CD14-positive monocyte (primary cell): ENCODE results near the gene USP30. TPM values are rescaled to one million over a fixed set of nuclear protein-coding genes. Genes with fewer than 3 reads are reported as not detected.

Experiments
- DNase-seq, 3 donors: peaks; one replicate each; pipeline ENCODE4 v3.0.0-alpha.2; 2011 to 2022
- H2AFZ ChIP-seq: 2 replicates; pipeline ENCODE4 v1.6.0; 2012; ENCODE audit warnings: mild to moderate bottlenecking, low read depth, low read length, inconsistent platforms; ENCODE audit not compliant: insufficient read depth, poor library complexity, severe bottlenecking
- H3K27ac ChIP-seq, 2 donors: 1 replicate in 1 of 2; 2 replicates in 1 of 2; pipeline ENCODE4 v1.5.1; 2012 to 2013; ENCODE audit warnings: low read length in 2 of 2, control low read depth in 1 of 2, inconsistent platforms in 1 of 2, low read depth in 1 of 2, mild to moderate bottlenecking in 1 of 2
- H3K27me3 ChIP-seq, 2 donors: one replicate each; pipeline versions ENCODE4 v1.6.0 to v1.6.1; 2011 to 2013; ENCODE audit warnings: low read length in 2 of 2; ENCODE audit not compliant: control insufficient read depth in 2 of 2, insufficient read depth in 2 of 2
- H3K36me3 ChIP-seq, 2 donors: replicated peaks in 1 of 2; 1 replicate in 1 of 2; 2 replicates in 1 of 2; pipeline versions ENCODE4 v1.5.1 to v1.6.1; 2012 to 2013; ENCODE audit warnings: low read length in 2 of 2, control low read depth in 1 of 2, inconsistent platforms in 1 of 2, mild to moderate bottlenecking in 1 of 2; ENCODE audit not compliant: insufficient read depth in 2 of 2, control insufficient read depth in 1 of 2
- H3K4me1 ChIP-seq, 2 donors: 1 replicate in 1 of 2; 2 replicates in 1 of 2; pipeline versions ENCODE4 v1.5.1 to v1.6.1; 2012 to 2013; ENCODE audit warnings: low read length in 2 of 2, control low read depth in 1 of 2, inconsistent platforms in 1 of 2, mild to moderate bottlenecking in 1 of 2, moderate library complexity in 1 of 2; ENCODE audit not compliant: insufficient read depth in 2 of 2, control insufficient read depth in 1 of 2
- H3K4me2 ChIP-seq: replicated peaks from 2 replicates; pipeline ENCODE3; 2012; ENCODE audit warnings: low read length, moderate library complexity, mild to moderate bottlenecking; ENCODE audit not compliant: poor library complexity, severe bottlenecking; ENCODE audit errors: extremely low read depth
- H3K4me3 ChIP-seq, 3 experiments: fragments of 200-600 bp in 1 of 3; sonication (generic) in 1 of 3; replicated peaks in 1 of 3; 1 replicate in 2 of 3; 2 replicates in 1 of 3; pipeline ENCODE4 v1.5.1; 2011 to 2013; ENCODE audit warnings: low read length in 3 of 3, mild to moderate bottlenecking in 3 of 3, control low read depth in 2 of 3, low read depth in 2 of 3, inconsistent platforms in 1 of 3, moderate library complexity in 1 of 3
- H3K79me2 ChIP-seq: 2 replicates; pipeline ENCODE4 v1.6.0; 2012; ENCODE audit warnings: mild to moderate bottlenecking, control low read depth, inconsistent platforms, low read length, moderate library complexity; ENCODE audit not compliant: insufficient read depth
- H3K9ac ChIP-seq: 2 replicates; pipeline ENCODE4 v1.6.0; 2017; ENCODE audit warnings: low read length, mild to moderate bottlenecking; ENCODE audit not compliant: insufficient read depth, poor library complexity, severe bottlenecking
- H3K9me3 ChIP-seq, 2 donors: replicated peaks in 1 of 2; 1 replicate in 1 of 2; 2 replicates in 1 of 2; pipeline versions ENCODE4 v1.5.1 to v1.6.1; 2012 to 2013; ENCODE audit warnings: low read length in 2 of 2, control low read depth in 1 of 2; ENCODE audit not compliant: control insufficient read depth in 1 of 2, insufficient read depth in 1 of 2
- H4K20me1 ChIP-seq: 2 replicates; pipeline ENCODE4 v1.6.0; 2012; ENCODE audit warnings: mild to moderate bottlenecking, low read length, control low read depth, moderate library complexity; ENCODE audit not compliant: insufficient read depth
- H3K27ac Mint-ChIP-seq, 7 donors: one replicate each; pipeline ENCODE4 v1.8.0; 2020; ENCODE audit warnings: mild to moderate bottlenecking in 7 of 7, mixed read lengths in 7 of 7, moderate library complexity in 6 of 7, inconsistent platforms in 2 of 7
- H3K27me3 Mint-ChIP-seq, 3 donors: one replicate each; pipeline ENCODE4 v1.8.0; 2021 to 2022; ENCODE audit warnings: low read depth in 3 of 3, mild to moderate bottlenecking in 3 of 3, mixed read lengths in 3 of 3, moderate library complexity in 3 of 3, inconsistent platforms in 1 of 3
- H3K36me3 Mint-ChIP-seq, 2 donors: one replicate each; pipeline ENCODE4 v1.8.0; 2020; ENCODE audit warnings: mixed read lengths in 2 of 2, inconsistent platforms in 1 of 2, mild to moderate bottlenecking in 1 of 2
- H3K4me1 Mint-ChIP-seq: one replicate; pipeline ENCODE4 v1.8.0; 2020; ENCODE audit warnings: mild to moderate bottlenecking, mixed read lengths
- H3K4me3 Mint-ChIP-seq, 2 donors: one replicate each; pipeline ENCODE4 v1.8.0; 2020; ENCODE audit warnings: mild to moderate bottlenecking in 2 of 2, mixed read lengths in 2 of 2, moderate library complexity in 1 of 2
- H3K9me3 Mint-ChIP-seq, 7 donors: one replicate each; pipeline ENCODE4 v1.8.0; 2020 to 2022; ENCODE audit warnings: mixed read lengths in 7 of 7, mild to moderate bottlenecking in 6 of 7, moderate library complexity in 6 of 7, inconsistent platforms in 2 of 7
- WGBS: methylation state at CpG from one replicate; pipeline ENCODE4 v1.1.5; 2013; ENCODE audit warnings: missing lambda C conversion rate; ENCODE audit not compliant: insufficient coverage; 5-methylcytosine and 5-hydroxymethylcytosine counted together
- intact Hi-C, 2 donors: fragments of 100-400 bp; cut with micrococcal nuclease; formaldehyde crosslinking; loops; one replicate each; pipeline versions ENCODE4 v1.15.0 to v1.15.1; 2023
- polyA plus RNA-seq, 3 donors: library from polyadenylated mRNA; depleted of rRNA in 1 of 3; unstranded in 2 of 3; stranded (reverse) in 1 of 3; fragments of 300-500 nt in 2 of 3; fragments of >200 nt in 1 of 3; fragmentation: Illumina TruSeq in 2 of 3; gene quantifications; 1 replicate in 2 of 3; 2 replicates in 1 of 3; pipeline ENCODE4 v1.2.3, GENCODE V29; 2012 to 2021
- TF ChIP-seq, protein P1 (sequence below): fragments of 200-600 bp; IDR thresholded peaks from one replicate; pipeline ENCODE4 v1.8.0; 2022; ENCODE audit warnings: antibody characterized with exemption, mild to moderate bottlenecking

Gene USP30
- polyA plus RNA-seq, 3 donors: 4.5 to 8.2 (median 6.8) TPM

DNA sequence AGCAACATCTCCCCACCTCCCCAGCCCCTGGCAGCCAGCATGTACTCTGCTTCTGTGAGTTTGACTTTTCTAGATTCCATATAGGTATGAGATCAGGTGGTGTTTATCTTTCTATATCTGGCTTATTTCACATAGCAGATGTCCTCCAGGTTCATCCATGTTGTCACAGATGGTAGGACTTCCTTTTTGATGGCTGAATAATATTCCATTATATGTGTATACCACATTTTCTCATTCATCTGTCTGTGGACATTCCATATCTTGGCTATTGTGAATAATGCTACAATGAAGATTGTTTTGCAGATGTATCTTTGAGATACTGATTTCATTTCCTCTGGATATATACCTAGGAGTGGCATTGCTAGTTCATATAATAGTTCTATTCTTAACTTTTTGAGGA lies 22.5 kb downstream of the USP30 start:
- Histone ChIP-seq H3K79me2 (no peaks in the 10 kb centered on the region), H3K9me3 (no peaks in the 10 kb centered on the region), H4K20me1 (no peaks in the 10 kb centered on the region), H3K27ac (no peak overlapping the region), H2AFZ (no peak overlapping the region), H3K4me3 (no peak overlapping the region), H3K4me1 (no peaks in the 10 kb centered on the region), H3K36me3 (peaks cover 33 to 74% of the 10 kb centered on the region in 2 donors), H3K4me2 (no peak overlapping the region), H3K27me3 (no peaks in the 10 kb centered on the region), H3K9ac (no peak overlapping the region)
- DNase-seq: no peak
- peaks cover 51 to 73% of the 10 kb centered on the region in 2 donors for H3K36me3 Mint-ChIP-seq
- intact Hi-C loops: no loop called here
- peak overlapping the region in 1 of 7 donors; percentile 15 for H3K27ac Mint-ChIP-seq
- TF ChIP-seq, protein P1, sequence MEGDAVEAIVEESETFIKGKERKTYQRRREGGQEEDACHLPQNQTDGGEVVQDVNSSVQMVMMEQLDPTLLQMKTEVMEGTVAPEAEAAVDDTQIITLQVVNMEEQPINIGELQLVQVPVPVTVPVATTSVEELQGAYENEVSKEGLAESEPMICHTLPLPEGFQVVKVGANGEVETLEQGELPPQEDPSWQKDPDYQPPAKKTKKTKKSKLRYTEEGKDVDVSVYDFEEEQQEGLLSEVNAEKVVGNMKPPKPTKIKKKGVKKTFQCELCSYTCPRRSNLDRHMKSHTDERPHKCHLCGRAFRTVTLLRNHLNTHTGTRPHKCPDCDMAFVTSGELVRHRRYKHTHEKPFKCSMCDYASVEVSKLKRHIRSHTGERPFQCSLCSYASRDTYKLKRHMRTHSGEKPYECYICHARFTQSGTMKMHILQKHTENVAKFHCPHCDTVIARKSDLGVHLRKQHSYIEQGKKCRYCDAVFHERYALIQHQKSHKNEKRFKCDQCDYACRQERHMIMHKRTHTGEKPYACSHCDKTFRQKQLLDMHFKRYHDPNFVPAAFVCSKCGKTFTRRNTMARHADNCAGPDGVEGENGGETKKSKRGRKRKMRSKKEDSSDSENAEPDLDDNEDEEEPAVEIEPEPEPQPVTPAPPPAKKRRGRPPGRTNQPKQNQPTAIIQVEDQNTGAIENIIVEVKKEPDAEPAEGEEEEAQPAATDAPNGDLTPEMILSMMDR: no peak
- no peak overlapping the region for H3K4me3 Mint-ChIP-seq
- no peaks in the 10 kb centered on the region for H3K27me3 Mint-ChIP-seq
- H3K4me1 Mint-ChIP-seq: no peaks in the 10 kb centered on the region
- H3K9me3 Mint-ChIP-seq: peaks cover 1 to 9% (median 5%) of the 10 kb centered on the region in 7 donors

DNA sequence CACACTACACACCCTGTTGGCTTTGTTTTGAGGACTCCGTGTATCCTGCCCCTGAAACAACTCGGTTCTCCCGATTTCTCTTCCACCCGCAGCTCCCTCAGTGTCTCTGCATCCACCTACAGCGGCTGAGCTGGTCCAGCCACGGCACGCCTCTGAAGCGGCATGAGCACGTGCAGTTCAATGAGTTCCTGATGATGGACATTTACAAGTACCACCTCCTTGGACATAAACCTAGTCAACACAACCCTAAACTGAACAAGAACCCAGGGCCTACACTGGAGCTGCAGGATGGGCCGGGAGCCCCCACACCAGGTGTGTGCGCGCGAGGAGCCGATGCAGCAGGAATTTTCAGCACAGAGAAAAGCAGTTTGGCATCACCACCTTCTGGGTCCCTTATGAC lies 30.4 kb downstream of the USP30 start:
- no peak overlapping the region for H3K4me2 ChIP-seq
- H3K4me3 ChIP-seq: no peak overlapping the region
- Mint-ChIP-seq H3K27me3 (no peaks in the 10 kb centered on the region), H3K4me3 (no peak overlapping the region), H3K4me1 (no peaks in the 10 kb centered on the region), H3K9me3 (peaks cover 0 to 9% (median 2%) of the 10 kb centered on the region in 7 donors), H3K27ac (no peak overlapping the region), H3K36me3 (peaks cover 73 to 77% of the 10 kb centered on the region in 2 donors)
- H3K4me1 ChIP-seq: no peaks in the 10 kb centered on the region
- TF ChIP-seq, protein P1: no peak
- no peak for DNase-seq
- no peak overlapping the region for H3K9ac ChIP-seq
- no peaks in the 10 kb centered on the region for H4K20me1 ChIP-seq
- intact Hi-C loops: loop anchor here in 1 of 2 donors (10.0 kb wide), 1 partner anchor 118 kb away; no protein-coding TSS in a partner anchor
- H3K27me3 ChIP-seq: no peaks in the 10 kb centered on the region
- H3K36me3 ChIP-seq: peaks cover 61 to 90% of the 10 kb centered on the region in 2 donors
- H3K27ac ChIP-seq: no peak overlapping the region
- no peaks in the 10 kb centered on the region for H3K9me3 ChIP-seq
- no peak overlapping the region for H2AFZ ChIP-seq
- no peaks in the 10 kb centered on the region for H3K79me2 ChIP-seq
- 97% methylated on average over 9 of the region's 14 CpGs for WGBS
